ENCODE results near the gene DDX56. TPM values are rescaled to one million over a fixed set of nuclear protein-coding genes. Genes with fewer than 3 reads are reported as not detected.
A peak's percentile ranks its signal among the peaks of the same experiment; 100 is the strongest.

DDX56 gene
- polyA plus RNA-seq, 1 of the 3 experiments (the other 2 are of a cell fraction) = 97.1 TPM

DNA sequence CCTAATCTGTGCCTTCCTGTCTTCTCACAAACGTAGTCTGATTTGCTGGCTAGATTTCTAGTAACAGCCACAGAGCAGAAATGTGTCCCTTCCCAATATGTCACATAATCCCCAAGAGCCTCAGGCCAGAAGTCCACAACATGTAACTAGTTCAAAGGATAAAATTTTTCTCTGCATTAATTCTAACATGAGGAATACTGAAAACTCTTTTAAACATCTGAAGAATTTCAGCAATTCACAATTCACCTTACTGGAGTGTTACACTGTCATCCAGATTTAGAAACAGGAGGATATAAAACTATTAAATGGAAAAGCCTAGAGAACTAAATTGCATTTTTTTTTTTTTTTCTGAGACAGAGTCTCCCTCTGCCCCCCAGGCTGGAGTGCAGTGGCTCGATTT is 2.5 kb upstream of the DDX56 start:
- Histone ChIP-seq H3K9ac (no peak overlapping the region), H3K27me3 (ENCODE audit: insufficient read depth) (no peaks in the 10 kb centered on the region), H3K36me3 (replicated peaks in 1 of 2; ENCODE audit: control insufficient read depth in 1 of 2, insufficient read depth in 2 of 2, low read length in 1 of 2) (peaks cover 46 to 51% of the 10 kb centered on the region in 2 experiments), H4K20me1 (ENCODE audit: insufficient read depth) (no peaks in the 10 kb centered on the region), H3K4me1 (ENCODE audit: control insufficient read depth in 1 of 2, insufficient read depth in 2 of 2, low read depth in 1 of 2, low read length in 1 of 2) (peaks cover 12 to 24% of the 10 kb centered on the region in 2 experiments), H2AFZ (ENCODE audit: low read depth) (no peak overlapping the region), H3K27ac (ENCODE audit: low read depth in 2 of 2, low read length in 1 of 2) (no peak overlapping the region), H3F3A (replicated peaks; ENCODE audit: insufficient read depth) (peaks cover 20% of the 10 kb centered on the region), H3K4me2 (no peak overlapping the region), H3K79me2 (ENCODE audit: insufficient read depth) (peaks cover 82% of the 10 kb centered on the region), H3K4me3 (ENCODE audit: low read depth in 2 of 2, low read length in 1 of 2) (no peak overlapping the region), H3K9me2 (no peaks in the 10 kb centered on the region), H3K9me3 (no peaks in the 10 kb centered on the region)
- CTCF ChIA-PET = interaction anchor here (1.4 to 12.5 kb wide), 2 partner anchors 11 to 271 kb away, joined by 3 to 98 read pairs; no protein-coding TSS in a partner anchor
- POLR2A ChIA-PET = interaction anchor here (1.6 kb wide), 1 partner anchor 12 kb away, joined by 5 read pairs; no protein-coding TSS in a partner anchor
- WGBS (ENCODE audit: low lambda C conversion rate) = 88% methylated on average over 2 of the region's 2 CpGs
- no peak for DNase-seq
- no peak for TF ChIP-seq NFIC (IDR thresholded peaks at IDR 0.05; ENCODE audit: borderline replicate concordance)
- TF ChIP-seq, protein P1, sequence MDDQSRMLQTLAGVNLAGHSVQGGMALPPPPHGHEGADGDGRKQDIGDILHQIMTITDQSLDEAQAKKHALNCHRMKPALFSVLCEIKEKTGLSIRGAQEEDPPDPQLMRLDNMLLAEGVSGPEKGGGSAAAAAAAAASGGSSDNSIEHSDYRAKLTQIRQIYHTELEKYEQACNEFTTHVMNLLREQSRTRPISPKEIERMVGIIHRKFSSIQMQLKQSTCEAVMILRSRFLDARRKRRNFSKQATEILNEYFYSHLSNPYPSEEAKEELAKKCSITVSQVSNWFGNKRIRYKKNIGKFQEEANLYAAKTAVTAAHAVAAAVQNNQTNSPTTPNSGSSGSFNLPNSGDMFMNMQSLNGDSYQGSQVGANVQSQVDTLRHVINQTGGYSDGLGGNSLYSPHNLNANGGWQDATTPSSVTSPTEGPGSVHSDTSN (IDR thresholded peaks at IDR 0.05) = no peak
- TF ChIP-seq GABPA (IDR thresholded peaks at IDR 0.05; ENCODE audit: low read depth) = no peak

DNA sequence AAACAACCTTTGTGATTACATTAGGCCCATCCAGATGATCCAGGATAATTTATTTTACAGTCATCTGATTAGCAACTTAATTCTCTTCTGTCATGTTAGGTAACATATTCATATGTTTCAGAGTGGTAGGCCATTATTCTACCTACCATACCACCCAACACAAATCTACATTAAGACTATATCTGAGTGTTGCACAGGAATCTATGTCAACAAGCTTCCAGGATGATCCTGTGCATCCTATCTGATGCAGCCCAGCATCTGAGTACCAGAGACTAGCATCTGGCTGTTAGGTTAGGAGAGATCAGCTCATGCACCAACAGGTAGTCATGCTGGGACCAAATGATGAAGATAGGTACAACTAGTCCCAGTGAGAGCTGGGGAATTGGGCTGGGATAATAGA is 1.3 kb upstream of the DDX56 start:
- Histone ChIP-seq H3K4me1 (ENCODE audit: control insufficient read depth in 1 of 2, insufficient read depth in 2 of 2, low read depth in 1 of 2, low read length in 1 of 2) (peaks cover 7 to 17% of the 10 kb centered on the region in 2 experiments), H3K4me2 (peak overlapping the region; percentile 97), H4K20me1 (ENCODE audit: insufficient read depth) (no peaks in the 10 kb centered on the region), H3K4me3 (ENCODE audit: low read depth in 2 of 2, low read length in 1 of 2) (peak overlapping the region; percentile 87 to 94; a peak in 3 of 4 replicates), H3K27ac (ENCODE audit: low read depth in 2 of 2, low read length in 1 of 2) (no peak overlapping the region), H3K79me2 (ENCODE audit: insufficient read depth) (peaks cover 82% of the 10 kb centered on the region), H3K36me3 (replicated peaks in 1 of 2; ENCODE audit: control insufficient read depth in 1 of 2, insufficient read depth in 2 of 2, low read length in 1 of 2) (peaks cover 53 to 57% of the 10 kb centered on the region in 2 experiments), H3K9me2 (no peaks in the 10 kb centered on the region), H3F3A (replicated peaks; ENCODE audit: insufficient read depth) (peaks cover 20% of the 10 kb centered on the region), H3K9me3 (no peaks in the 10 kb centered on the region), H3K27me3 (ENCODE audit: insufficient read depth) (no peaks in the 10 kb centered on the region), H2AFZ (ENCODE audit: low read depth) (no peak overlapping the region), H3K9ac (no peak overlapping the region)
- CTCF ChIA-PET = interaction anchor here (0.7 to 12.5 kb wide), 3 partner anchors 10 to 347 kb away, joined by 3 to 98 read pairs (median 4); no protein-coding TSS in a partner anchor
- TF ChIP-seq MEF2A (IDR thresholded peaks at IDR 0.05; ENCODE audit: borderline replicate concordance, low read depth) (no peak), CHD2 (IDR thresholded peaks at IDR 0.05; ENCODE audit: low read length, partially characterized antibody) (peak; percentile 24), ELF1 (IDR thresholded peaks at IDR 0.05) (no peak)
- no peak for DNase-seq
- POLR2A ChIA-PET = interaction anchor here (0.7 to 2.1 kb wide), 2 partner anchors 85 to 1018 kb away, joined by 3 to 10 read pairs; partner anchors contain the start of gene NUDCD3

DNA sequence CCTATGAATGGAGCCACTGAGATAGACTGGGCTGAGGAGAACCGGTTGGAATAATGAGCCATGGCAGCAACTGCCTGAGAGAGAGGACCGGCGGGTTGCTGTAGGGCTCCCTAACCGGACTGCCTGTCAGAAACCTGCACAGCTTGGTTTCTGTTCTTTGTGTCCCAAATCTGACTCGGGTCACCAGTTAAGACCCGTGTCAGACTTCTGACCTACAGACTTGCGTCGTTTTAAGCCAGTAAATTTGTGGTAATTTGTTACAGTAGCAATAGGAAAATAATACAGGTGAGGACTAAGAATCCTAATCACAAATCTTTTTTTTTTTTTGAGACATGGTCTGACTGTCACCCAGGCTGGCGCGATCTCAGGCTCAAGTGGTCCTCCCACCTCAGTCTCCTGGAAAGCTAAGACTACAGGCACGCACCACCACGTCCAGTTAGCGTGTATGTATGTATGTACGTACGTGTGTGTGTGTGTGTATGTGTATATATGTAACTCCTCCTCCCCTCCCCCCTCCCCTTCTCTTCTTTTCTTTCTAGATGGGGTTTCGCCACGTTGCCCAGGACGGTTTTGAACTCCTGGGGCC is 672 bp upstream of the DDX56 start:
- no peak for TF ChIP-seq ELF1 (IDR thresholded peaks at IDR 0.05)
- TF ChIP-seq MXI1 (IDR thresholded peaks at IDR 0.05; ENCODE audit: low read depth, low read length) = peak; percentile 24; the same call in 1 of the 2 replicates
- Histone ChIP-seq H3K4me2 (peak overlapping the region; percentile 97), H3K27me3 (ENCODE audit: insufficient read depth) (no peaks in the 10 kb centered on the region), H3K9me2 (no peaks in the 10 kb centered on the region), H3K9ac (peak overlapping the region; percentile 89), H3K9me3 (no peaks in the 10 kb centered on the region), H4K20me1 (ENCODE audit: insufficient read depth) (no peaks in the 10 kb centered on the region), H3K4me1 (ENCODE audit: control insufficient read depth in 1 of 2, insufficient read depth in 2 of 2, low read depth in 1 of 2, low read length in 1 of 2) (peaks cover 7 to 17% of the 10 kb centered on the region in 2 experiments), H3K27ac (ENCODE audit: low read depth in 2 of 2, low read length in 1 of 2) (peak overlapping the region; percentile 40 to 77; a peak in 3 of 4 replicates), H3K36me3 (replicated peaks in 1 of 2; ENCODE audit: control insufficient read depth in 1 of 2, insufficient read depth in 2 of 2, low read length in 1 of 2) (peaks cover 51 to 58% of the 10 kb centered on the region in 2 experiments), H3K79me2 (ENCODE audit: insufficient read depth) (peaks cover 76% of the 10 kb centered on the region), H3K4me3 (ENCODE audit: low read depth in 2 of 2, low read length in 1 of 2) (peak overlapping the region; percentile 87 to 94), H3F3A (replicated peaks; ENCODE audit: insufficient read depth) (peaks cover 20% of the 10 kb centered on the region), H2AFZ (ENCODE audit: low read depth) (peak overlapping the region; percentile 70)
- ChIA-PET CTCF (interaction anchor here (0.9 to 12.5 kb wide), 4 partner anchors 9 to 537 kb away, joined by 3 to 98 read pairs (median 4); partner anchors contain the start of gene TBRG4), POLR2A (interaction anchor here (0.6 to 2.6 kb wide), 9 partner anchors 8 to 274 kb away, joined by 3 to 16 read pairs (median 4); partner anchors contain the start of genes H2AZ2, NUDCD3 and TMED4)
- DNase-seq = no peak
- WGBS (ENCODE audit: low lambda C conversion rate) = 17% methylated on average over 18 of the region's 18 CpGs
